Stromal cell of bone marrow (primary cell): ENCODE measurements around the gene TBC1D22A.

Experiments
- DNase-seq: peaks from one replicate; pipeline ENCODE4 v3.0.0-alpha.2; 2012; ENCODE audit warnings: low read depth

Gene TBC1D22A

GRCh38 chr22:47013861-47014635, 251.6 kb downstream of the TBC1D22A start:
- DNase-seq = no peak

GRCh38 chr22:47014636-47015345, 252.3 kb downstream of the TBC1D22A start:
- DNase-seq = no peak

- no peak for DNase-seq
These were observed 253.2 kb downstream of the TBC1D22A start for GRCh38 chr22:47015589-47016178.

GRCh38 chr22:47016631-47017030, 254.2 kb downstream of the TBC1D22A start:
- no peak for DNase-seq

- no peak for DNase-seq
These were observed 254.8 kb downstream of the TBC1D22A start for GRCh38 chr22:47017245-47017644.

- DNase-seq = no peak
These were observed 255.8 kb downstream of the TBC1D22A start for GRCh38 chr22:47018010-47018910.

- no peak for DNase-seq
These were observed 256.8 kb downstream of the TBC1D22A start for GRCh38 chr22:47019012-47019790.

GRCh38 chr22:47020166-47020565, 257.7 kb downstream of the TBC1D22A start:
- no peak for DNase-seq

- no peak for DNase-seq
These were observed 259.1 kb downstream of the TBC1D22A start for GRCh38 chr22:47021371-47022074.

- DNase-seq = no peak
These were observed 259.6 kb downstream of the TBC1D22A start for GRCh38 chr22:47022075-47022473.

- DNase-seq = no peak
These were observed 260.0 kb downstream of the TBC1D22A start for GRCh38 chr22:47022475-47022874.

GRCh38 chr22:47023871-47024270, 261.4 kb downstream of the TBC1D22A start:
- no peak for DNase-seq

GRCh38 chr22:47027766-47028165, 265.3 kb downstream of the TBC1D22A start:
- no peak for DNase-seq

GRCh38 chr22:47029244-47030074, 267.0 kb downstream of the TBC1D22A start:
- no peak for DNase-seq

GRCh38 chr22:47030143-47030661, 267.8 kb downstream of the TBC1D22A start:
- no peak for DNase-seq

GRCh38 chr22:47030881-47031627, 268.6 kb downstream of the TBC1D22A start:
- no peak for DNase-seq

GRCh38 chr22:47031628-47031915, 269.1 kb downstream of the TBC1D22A start:
- DNase-seq = no peak

GRCh38 chr22:47032091-47032943, 269.9 kb downstream of the TBC1D22A start:
- no peak for DNase-seq
